ENCODE results near the gene GPC4. TPM values are rescaled to one million over a fixed set of nuclear protein-coding genes. Genes with fewer than 3 reads are reported as not detected.

GPC4 gene
- total and polyA plus RNA-seq, 8 donors, result 34.4 to 66.8 (median 56.6) TPM

DNA sequence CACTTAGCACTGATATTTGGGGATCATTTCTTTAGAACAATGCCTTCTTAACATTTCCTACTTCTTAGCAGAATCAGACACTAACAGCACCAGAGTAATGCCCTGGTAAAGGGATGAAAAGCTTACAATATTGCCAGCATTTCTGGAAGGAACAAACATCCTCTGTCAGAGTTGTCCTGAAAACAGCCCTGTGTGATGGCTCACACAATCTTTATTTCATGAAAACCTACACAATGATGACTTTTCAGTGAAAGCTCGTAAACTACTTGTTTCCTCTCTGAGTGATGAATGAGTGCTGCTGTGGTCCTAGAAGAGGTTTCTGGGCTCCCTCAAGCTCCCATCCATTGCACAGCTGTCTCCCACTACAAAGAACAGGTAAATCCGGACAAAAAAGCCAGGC is 52.8 kb downstream of the GPC4 start:
- ATAC-seq (no peak), DNase-seq (no peak)
- Histone ChIP-seq H3K36me3 (no peaks in the 10 kb centered on the region), H3K9me3 (no peaks in the 10 kb centered on the region), H3K27me3 (no peaks in the 10 kb centered on the region), H3K27ac (no peak overlapping the region), H3K4me3 (no peak overlapping the region), H3K4me1 (no peaks in the 10 kb centered on the region)
- intact Hi-C loops (cut with DNase I), result no loop called here
- TF ChIP-seq, protein P1, sequence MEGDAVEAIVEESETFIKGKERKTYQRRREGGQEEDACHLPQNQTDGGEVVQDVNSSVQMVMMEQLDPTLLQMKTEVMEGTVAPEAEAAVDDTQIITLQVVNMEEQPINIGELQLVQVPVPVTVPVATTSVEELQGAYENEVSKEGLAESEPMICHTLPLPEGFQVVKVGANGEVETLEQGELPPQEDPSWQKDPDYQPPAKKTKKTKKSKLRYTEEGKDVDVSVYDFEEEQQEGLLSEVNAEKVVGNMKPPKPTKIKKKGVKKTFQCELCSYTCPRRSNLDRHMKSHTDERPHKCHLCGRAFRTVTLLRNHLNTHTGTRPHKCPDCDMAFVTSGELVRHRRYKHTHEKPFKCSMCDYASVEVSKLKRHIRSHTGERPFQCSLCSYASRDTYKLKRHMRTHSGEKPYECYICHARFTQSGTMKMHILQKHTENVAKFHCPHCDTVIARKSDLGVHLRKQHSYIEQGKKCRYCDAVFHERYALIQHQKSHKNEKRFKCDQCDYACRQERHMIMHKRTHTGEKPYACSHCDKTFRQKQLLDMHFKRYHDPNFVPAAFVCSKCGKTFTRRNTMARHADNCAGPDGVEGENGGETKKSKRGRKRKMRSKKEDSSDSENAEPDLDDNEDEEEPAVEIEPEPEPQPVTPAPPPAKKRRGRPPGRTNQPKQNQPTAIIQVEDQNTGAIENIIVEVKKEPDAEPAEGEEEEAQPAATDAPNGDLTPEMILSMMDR (IDR thresholded peaks at IDR 0.05), result no peak

DNA sequence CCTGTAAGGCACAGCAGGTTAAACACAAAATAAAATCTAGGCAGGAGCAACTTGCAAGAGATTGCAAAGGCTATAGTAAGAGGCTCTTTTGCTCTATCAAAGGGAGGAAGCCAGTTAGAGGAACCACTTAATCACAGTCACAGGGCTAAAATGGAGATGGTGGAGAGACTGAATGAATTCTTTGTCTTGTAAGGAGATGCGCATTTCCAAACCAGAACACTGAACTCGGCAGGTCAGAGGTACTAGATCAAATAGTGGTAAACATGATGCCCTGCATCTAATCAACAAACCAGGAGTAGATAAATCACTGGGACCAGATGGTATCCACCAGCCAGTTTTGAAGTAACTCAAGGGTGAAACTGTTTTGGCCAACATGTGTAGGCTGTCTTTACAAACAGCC is 55.8 kb downstream of the GPC4 start:
- TF ChIP-seq, protein P1 (IDR thresholded peaks at IDR 0.05), result no peak
- DNase-seq, result no peak
- H3K4me3 ChIP-seq, result no peak overlapping the region
- intact Hi-C loops (cut with DNase I), result no loop called here
- no peaks in the 10 kb centered on the region for H3K9me3 ChIP-seq
- no peak overlapping the region for H3K27ac ChIP-seq
- no peaks in the 10 kb centered on the region for H3K36me3 ChIP-seq
- H3K27me3 ChIP-seq, result no peaks in the 10 kb centered on the region
- ATAC-seq, result no peak
- no peaks in the 10 kb centered on the region for H3K4me1 ChIP-seq

DNA sequence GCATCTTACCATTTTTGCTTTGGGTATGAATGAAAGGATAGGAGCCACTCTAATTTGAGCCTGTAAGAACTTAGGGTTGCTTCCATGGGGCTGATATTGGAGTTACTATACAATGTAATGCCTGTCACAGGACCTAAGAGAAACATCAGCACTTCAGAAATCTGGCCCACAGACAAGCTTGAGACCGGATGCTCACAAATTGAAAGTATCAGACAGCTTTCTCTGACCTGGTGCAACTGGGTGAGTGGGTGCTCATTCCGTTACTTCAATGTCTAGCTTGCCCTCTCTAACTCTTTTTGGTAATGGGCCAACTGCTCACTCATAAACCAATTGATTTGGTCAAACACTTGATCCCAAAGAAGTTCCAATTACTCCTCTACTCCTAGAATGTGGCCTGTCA is 62.1 kb downstream of the GPC4 start:
- H3K27ac ChIP-seq, result no peak overlapping the region
- intact Hi-C loops (cut with DNase I), result no loop called here
- no peaks in the 10 kb centered on the region for H3K9me3 ChIP-seq
- ATAC-seq, result no peak
- TF ChIP-seq, protein P1 (IDR thresholded peaks at IDR 0.05), result no peak
- H3K36me3 ChIP-seq, result no peaks in the 10 kb centered on the region
- no peak overlapping the region for H3K4me3 ChIP-seq
- H3K4me1 ChIP-seq, result no peaks in the 10 kb centered on the region
- peaks cover 0 to 3% of the 10 kb centered on the region in 2 donors for H3K27me3 ChIP-seq
- no peak for DNase-seq

DNA sequence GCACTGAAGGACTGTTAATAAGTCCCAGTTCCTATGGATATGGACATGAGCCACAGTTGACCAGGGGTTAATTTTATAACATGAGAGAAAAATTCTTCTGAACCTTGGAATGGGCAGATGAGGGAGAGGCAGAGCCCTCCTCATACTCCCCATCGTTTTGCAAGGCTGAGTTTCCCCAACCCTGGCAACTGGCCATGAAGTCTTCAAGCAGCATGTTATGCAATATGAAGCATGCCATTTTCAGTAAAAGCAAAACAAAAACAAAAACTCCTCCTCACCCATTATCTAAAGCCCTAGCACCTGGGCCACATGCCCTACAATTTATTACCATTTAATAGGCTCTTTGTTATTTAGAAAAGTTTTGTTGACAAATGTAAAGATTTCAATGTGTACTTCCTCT is 64.5 kb downstream of the GPC4 start:
- TF ChIP-seq, protein P1 (IDR thresholded peaks at IDR 0.05), result no peak
- Histone ChIP-seq H3K4me1 (no peaks in the 10 kb centered on the region), H3K27me3 (peaks cover 0 to 3% of the 10 kb centered on the region in 2 donors), H3K4me3 (no peak overlapping the region), H3K36me3 (no peaks in the 10 kb centered on the region), H3K9me3 (no peaks in the 10 kb centered on the region), H3K27ac (no peak overlapping the region)
- ATAC-seq, result no peak
- intact Hi-C loops (cut with DNase I), result no loop called here
- peak in 2 of 4 donors; percentile 49 to 71 for DNase-seq

DNA sequence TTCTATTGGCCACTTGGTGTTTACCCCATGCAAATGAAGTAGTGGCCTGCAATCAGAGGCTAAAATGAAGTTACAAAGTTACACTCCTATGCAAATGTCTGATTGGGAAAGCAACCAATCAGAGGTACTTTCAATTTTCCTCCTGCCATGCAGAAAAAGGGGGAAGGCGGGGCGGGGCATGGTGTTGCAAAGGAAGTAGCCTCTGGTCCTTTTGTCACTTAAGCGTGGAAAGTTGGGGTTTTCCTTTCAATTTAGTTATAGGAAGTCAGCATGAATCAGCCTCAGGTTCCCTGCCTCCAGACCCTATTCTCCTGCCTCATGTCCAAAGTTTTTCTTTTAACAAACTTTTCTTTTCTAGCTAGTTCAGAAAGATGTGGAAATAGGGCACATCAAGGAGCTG is 69.3 kb downstream of the GPC4 start:
- no peaks in the 10 kb centered on the region for H3K36me3 ChIP-seq
- TF ChIP-seq, protein P1 (IDR thresholded peaks at IDR 0.05), result no peak
- no peak overlapping the region for H3K4me3 ChIP-seq
- H3K27ac ChIP-seq, result no peak overlapping the region
- H3K9me3 ChIP-seq, result no peaks in the 10 kb centered on the region
- H3K4me1 ChIP-seq, result no peaks in the 10 kb centered on the region
- no peak for ATAC-seq
- H3K27me3 ChIP-seq, result no peaks in the 10 kb centered on the region
- DNase-seq, result no peak
- intact Hi-C loops (cut with DNase I), result no loop called here

All from left lung (tissue), 10 donors.